Epithelial cell of alveolus of lung (primary cell): Measurements from ENCODE around the gene MGST1. TPM values are rescaled to one million over a fixed set of nuclear protein-coding genes. Genes with fewer than 3 reads are reported as not detected.

ENCODE experiments used
- total RNA-seq: library from RNA; depleted of rRNA; stranded (reverse); fragments of >200 nt; gene quantifications from 2 replicates; pipeline ENCODE4 v1.2.1, GENCODE V29; 2015

Gene MGST1
- 171 and 222 TPM in 2 replicates for total RNA-seq

GRCh38 chr12:16347391-16348298, at the start of gene MGST1:
Gene MGST1 (plus strand): TSS chr12:16347645. CDS start chr12:16354253, 6,608 bp downstream.

Other genes starting within 250 kb of the MGST1 start
- not detected in 2 replicates for gene SLC15A5, start 70.0 kb upstream of the MGST1 start, total RNA-seq